Stimulated activated naive CD4-positive, alpha-beta T cell treated with Interleukin-2 at 50 U/mL for 16 hours (primary cell): ENCODE measurements around the gene MKRN1.
"Not testable (repeated sequence)": the region's sequence is repeated elsewhere in the genome, so short reads cannot be mapped to it uniquely, and the experiment has no call there.

ENCODE experiments used
- DNase-seq: peaks from one replicate; lab custom pipeline; 2025; lab: John Stamatoyannopoulos, UW

Gene MKRN1, protein sequence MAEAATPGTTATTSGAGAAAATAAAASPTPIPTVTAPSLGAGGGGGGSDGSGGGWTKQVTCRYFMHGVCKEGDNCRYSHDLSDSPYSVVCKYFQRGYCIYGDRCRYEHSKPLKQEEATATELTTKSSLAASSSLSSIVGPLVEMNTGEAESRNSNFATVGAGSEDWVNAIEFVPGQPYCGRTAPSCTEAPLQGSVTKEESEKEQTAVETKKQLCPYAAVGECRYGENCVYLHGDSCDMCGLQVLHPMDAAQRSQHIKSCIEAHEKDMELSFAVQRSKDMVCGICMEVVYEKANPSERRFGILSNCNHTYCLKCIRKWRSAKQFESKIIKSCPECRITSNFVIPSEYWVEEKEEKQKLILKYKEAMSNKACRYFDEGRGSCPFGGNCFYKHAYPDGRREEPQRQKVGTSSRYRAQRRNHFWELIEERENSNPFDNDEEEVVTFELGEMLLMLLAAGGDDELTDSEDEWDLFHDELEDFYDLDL

DNA sequence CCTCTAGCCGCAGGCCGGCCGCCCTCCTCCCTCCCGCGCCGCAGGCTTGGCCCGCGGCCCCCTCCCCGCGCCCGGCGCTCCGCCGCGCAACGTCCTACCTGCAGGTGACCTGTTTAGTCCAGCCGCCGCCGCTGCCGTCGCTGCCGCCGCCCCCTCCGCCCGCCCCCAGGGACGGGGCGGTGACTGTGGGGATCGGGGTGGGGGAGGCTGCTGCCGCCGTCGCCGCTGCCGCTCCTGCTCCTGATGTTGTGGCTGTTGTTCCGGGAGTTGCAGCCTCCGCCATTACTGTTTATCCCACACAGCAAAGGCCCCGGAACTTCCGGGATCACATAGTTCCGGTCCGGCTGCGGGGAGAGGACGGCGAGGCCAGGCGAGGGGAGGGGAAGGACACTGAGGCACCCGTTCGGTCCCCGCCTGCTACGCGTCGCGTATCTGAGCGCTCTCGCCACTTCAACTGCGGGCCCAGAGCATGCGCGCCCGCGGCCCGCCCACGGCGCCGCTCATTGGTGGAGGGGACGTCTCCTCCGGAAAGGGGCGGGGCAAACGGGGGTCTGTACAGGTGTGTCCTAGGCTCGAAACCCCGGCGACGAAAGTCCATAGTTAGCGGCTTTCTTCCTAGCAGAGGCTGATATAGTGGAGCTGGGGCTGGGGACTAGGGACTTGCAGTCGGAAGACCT is at the start of gene MKRN1:
Gene MKRN1, minus strand, starts transcription at position 444 of the 677 bp plus-strand sequence. Its CDS starts 161 bp downstream, at position 283.
- DNase-seq: peak; percentile 93

DNA sequence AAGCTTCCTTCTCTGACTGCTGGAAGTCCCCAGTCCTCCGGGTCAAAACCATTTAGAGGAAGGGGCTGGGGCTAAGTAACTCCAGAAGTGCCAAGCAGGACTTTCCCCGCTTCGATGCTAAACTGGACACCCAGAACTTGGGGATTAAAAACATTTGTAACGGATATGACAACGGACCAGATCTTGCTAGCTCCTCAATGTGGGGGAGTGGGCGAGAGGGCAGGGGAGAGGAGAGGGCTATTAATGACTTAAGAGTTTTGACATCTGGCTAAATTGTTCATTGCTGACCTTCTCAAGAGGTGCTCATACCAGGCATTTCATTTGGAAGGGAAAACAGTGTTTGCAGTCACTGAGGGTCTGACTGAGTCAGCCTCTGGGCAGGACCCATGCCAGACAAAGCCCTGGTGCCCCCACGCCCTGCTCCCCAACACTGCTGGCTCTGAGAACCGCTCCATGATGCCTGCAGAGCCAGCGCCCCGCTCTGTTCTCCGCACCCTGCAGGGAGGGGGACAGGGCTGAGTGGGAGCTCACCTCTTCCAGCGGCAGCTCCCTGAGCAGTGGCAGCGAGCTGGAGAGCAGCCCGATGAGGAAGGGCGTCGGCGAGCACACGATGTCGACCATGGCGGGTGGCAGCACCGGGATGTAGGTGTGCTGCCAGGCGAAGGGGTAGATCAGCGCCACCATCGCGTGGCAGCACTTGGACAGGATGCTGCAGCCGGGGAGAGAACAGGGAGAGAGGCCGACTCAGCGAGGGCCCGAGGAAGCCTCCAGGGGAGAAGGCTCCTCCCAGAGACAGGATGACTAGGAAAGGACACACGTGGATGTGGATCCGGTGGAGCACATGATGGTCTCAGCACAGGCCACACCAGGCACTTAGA is 47.7 kb upstream of the MKRN1 start:
- DNase-seq: no peak

DNA sequence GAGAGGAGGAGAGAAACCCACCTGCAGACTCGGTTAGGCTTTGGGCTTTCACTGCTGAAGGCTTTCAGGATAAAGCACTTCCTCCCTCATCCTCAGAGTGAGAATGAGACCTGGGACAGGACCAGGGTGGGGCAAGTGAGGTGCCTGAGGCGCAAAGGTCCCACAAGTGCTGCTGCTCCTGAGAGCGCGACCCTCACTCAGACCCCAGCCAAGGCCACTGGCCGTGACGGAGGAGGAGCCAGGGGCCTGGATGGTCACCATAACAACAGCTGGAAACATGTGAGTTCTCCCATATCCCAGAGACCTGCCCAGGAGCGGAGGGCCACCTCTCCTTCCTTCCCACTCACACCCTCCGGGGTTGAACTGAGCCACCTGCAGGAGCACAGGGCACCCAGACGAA is 46.9 kb upstream of the MKRN1 start:
- no peak for DNase-seq

DNA sequence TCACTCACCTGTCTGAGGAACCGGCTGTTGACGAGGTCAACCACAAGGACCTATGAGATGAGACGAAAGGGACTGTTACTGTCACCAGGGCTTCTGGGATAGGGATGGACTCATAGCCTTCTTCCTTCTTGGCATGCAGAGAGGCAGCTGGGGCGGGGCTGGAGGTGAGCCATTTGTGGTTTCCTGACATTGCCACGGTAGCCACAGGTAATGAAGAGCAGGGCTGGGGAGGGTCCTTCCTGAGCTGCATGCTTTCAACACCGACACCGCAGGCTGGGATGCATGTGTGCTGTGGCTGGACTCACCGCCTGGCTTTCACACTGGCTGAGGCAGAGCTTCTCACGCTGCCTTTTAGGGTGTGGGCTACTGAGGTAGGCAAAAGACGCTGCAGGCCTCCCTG is 46.4 kb upstream of the MKRN1 start:
- DNase-seq: no peak

DNA sequence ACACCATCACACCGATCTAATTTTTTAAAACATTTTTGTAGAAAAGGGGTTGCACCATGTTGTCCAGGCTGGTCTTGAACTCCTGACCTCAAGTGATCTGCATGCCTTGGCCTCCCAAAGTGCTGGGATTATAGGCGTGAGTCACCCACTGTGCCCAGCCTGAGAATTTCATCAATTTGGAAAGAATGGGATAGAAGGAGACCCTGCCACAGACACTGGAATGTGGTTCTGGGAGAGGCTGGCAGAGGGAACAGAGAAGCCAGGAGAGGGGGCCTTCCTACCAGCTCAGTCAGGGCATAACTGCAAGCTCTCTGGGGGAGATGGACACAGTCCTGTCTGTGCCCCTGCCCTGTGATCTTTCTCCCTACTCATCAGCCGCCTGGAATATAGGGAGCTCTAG is 42.1 kb upstream of the MKRN1 start:
- no peak for DNase-seq

DNA sequence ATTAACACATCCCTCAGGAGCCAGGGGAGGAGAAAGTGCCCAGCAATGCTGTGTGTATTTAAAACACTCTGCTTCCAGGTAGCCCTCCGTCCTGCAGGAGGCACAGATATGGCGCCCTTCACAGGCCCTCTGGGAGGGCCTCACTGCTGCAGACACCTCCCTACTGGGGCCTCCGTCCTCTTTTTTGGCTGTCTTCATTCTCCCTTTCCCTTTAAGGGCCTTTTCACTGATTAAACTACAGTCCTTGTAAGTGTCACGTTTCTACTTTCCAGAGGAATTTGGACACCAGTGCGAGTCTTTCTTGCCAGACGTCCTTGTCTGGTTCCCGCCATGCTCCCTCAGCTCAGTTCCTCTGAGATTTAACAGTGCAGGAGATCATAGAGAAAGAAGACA is 39.7 kb upstream of the MKRN1 start:
- DNase-seq: no peak

DNA sequence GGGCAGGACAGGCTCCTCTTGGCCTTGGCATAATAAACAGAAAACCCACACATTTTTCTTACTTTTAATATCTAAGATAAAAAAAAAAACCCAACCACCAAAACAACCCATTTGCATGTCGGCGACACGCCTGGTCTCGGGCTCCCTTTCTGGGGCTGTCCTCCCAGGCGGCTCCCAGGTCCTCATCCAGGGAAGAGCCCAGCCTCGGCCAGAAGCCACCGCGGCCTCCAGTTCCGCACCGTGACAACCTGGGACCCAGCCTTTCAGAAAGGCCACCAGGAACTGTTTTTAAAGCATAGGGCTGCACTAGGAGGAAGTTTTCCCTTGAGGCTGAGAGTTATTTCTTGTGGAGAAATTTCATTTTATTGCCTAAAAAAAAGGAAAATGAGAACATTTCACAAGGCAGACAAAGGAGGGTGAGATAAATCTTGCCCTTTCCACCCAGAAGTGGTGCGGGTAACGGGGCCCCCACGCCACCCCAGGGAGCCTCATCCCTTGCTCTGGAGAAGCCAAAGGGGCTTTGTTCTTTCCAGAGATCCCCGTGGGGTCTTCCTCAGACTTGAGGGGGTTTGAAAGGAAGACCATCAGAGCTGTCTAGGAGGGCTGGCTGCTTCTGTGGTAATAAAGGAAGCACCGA is 39.2 kb upstream of the MKRN1 start:
- no peak for DNase-seq

DNA sequence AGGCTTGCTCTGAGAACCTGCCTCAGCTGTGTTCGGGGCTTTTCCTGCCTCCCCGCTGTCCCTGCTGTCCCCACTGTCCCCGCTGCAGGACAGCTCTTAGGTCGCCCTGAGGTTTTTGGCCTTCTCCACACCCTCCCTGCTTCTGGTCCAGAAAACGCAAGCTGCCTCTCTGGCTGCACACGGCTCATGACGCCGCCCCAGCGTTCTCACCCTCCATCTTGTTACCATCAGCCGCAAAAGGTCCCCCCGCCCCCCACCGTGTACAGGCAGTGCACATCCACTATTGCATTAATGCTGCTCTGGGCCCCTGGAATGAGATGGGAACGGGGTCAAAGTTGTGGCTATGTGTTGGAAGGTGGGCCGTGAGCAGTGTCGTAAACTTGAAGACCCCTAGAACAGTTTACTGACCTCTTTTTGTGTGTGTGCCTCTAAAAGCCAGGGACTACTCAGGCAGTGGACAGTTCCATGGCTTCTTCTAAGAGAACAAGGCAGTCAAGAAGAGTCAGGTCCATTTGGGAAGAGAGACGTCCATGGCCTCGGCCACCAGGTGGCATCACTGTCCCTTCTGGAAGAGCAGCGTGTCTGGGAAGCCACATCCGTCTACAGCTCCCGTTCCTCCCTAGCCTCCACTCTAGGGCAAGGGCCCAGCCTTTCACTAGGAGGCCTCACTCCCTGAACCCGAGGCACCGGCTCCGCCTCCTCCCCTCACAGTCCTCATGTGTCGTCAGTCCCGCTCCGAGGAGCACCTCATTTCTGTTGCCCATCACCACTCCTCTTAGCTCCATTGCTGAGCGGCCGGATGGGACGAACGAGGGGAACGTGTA is 38.5 kb upstream of the MKRN1 start:
- DNase-seq: peak; percentile 29

DNA sequence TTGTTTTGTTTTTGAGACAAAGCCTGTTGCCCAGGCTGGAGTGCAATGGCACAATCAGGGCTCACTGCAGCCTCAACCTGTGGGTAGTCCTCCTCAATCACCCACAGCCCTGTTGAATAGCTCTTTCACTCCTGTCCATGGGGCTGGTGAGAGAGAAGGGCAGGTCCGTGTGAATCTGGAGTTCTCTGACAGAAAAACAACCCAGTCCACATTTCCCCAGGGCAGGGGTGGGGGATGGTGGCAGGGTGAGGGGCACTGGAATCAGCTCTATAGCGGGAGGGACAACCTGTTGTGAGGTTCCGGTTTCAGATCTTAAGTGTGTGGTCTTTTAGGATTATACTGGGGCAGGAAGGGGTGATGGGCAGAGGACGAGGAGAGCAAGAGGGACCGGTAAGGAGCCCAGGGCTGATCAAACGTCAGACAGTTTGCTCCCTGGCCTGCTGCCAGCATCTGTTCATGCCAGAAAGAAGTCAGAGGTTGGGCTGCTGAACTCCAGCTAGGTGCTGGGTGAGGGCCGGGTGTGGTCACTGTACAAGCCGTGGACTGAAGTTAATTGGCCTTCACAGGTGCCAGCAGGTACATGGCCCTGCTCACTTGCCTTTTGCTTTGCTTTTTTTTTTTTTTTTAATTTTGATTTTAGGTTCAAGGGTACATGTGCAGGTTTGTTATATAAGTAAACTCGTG is 33.2 kb upstream of the MKRN1 start:
- no peak for DNase-seq

DNA sequence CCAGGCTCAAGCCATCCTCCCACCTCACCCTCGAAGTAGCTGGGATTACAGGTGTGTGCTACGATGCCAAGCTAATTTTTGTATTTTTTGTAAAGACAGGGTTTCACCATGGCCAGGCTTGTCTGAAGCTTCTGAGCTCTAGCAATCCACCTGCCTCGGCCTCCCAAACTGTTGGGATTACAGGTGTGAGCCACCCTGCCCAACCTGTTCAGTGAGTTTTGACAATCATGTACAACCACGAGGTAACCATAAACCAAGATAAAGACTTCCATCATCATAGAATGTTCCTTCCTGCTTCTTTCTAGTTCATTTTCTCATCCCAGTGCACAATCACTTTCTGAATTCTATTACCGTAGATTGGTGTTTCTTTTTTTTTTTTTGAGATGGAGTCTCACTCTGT is 30.5 kb upstream of the MKRN1 start:
- no peak for DNase-seq

DNA sequence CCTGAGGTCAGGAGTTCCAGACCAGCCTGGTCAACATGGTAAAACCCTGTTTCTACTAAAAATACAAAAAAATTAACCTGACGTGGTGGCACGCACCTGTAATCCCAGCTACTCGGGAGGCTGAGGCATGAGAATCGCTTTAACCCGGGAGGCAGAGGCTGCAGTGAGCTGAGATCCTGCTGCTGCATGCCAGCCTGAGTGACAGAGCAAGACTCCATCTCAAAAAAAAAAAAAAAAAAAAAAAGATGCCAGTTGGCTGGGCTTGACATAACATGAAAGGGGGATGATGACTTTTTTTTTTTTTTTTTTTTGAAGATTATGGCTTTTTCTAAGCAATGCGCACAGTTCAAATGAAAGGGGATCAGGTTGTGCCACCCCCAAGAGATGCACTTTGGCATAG is 28.3 kb upstream of the MKRN1 start:
- not testable (repeated sequence) for DNase-seq

DNA sequence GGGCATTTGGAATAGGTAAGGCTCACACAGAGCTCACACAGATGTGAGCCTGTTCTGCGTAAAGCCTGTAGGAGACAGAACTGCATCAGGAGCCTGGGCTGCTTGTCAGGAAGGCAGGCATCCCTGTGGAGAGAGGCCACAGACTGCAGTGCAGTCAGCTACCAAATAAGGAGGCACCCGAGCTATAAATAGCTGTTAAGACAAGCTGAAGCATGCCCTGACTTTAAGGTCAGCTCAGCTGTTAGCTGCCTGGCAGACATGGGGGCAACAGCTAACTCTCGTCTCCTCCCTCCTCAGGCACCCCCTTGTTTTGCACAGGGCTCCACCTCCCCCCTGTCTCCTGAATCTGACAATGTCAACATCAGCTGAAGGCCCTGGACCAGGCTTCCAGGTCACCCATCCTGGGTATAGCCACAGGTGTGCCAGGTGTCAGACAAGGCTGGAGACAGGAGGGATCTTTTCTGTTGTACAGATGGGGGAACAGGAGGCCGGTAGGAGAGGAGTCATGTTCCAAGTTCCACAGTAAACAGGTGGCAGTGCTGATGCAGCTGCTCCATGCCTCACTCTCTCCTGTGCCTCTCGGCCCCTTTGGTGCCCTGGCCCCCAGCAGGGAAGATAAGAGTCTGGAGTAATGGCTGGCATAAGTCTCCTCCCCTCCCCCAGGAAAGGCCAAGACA is 27.6 kb upstream of the MKRN1 start:
- DNase-seq: no peak

DNA sequence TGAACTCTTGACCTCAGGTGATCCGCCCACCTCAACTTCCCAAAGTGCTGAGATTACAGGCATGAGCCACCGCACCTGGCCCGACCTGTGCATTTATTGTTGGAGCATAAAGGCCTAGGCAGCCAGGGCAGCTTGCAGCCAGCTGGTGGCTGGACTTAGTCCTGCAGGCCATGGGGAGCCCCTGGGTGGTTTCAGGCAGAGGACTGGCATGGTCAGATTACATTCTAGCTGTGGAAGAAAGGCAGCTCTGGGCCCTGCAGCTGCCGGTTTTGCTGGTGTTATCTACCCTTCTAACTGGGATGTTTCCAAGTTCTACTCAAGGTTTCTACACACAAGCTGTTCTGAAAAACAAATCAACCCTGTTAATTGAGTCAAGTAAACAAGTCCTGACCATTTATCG is 22.7 kb upstream of the MKRN1 start:
- DNase-seq: no peak

DNA sequence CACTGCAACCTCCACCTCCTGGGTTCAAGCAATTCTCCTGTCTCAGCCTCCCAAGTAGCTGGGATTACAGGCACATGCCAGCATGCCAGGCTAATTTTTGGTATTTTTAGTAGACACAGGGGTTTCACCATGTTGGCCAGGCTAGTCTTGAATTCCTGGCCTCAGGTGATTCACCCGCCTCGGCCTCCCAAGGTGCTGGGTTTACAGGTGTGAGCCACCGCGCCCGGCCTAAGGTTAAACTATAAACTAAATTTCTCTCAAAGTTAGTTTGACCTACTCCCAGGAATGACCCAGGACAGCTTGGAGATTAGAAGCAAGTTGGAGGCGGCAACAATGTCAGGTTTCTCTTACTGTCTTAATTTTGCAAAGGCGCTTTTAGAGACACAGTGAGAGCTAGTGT is 18.5 kb upstream of the MKRN1 start:
- DNase-seq: not testable (repeated sequence)

DNA sequence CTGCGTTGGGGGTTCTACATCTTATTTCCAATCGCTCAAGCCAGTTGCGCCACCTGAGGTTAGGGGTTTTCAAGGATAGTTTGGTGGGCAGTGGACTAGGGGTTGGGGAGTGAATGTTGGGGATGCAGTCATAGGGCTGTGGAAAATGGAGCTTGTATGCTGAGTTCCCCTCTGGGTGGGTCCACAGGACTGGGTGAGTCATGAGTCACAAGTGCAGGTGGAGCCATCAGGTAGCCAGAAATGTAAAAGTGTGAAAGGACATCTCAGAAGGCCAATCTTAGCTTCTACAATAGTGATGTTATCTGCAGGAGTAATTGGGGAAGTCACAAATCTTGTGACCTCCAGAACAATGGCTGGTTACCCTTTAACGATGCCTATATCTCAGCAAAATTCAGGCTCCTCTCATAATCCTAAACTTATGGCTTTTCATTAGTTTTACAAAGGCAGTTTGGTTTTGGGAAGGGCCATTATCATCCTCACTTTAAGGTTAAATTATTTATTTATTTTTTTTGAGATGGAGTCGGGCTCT is 18.0 kb upstream of the MKRN1 start:
- no peak for DNase-seq

DNA sequence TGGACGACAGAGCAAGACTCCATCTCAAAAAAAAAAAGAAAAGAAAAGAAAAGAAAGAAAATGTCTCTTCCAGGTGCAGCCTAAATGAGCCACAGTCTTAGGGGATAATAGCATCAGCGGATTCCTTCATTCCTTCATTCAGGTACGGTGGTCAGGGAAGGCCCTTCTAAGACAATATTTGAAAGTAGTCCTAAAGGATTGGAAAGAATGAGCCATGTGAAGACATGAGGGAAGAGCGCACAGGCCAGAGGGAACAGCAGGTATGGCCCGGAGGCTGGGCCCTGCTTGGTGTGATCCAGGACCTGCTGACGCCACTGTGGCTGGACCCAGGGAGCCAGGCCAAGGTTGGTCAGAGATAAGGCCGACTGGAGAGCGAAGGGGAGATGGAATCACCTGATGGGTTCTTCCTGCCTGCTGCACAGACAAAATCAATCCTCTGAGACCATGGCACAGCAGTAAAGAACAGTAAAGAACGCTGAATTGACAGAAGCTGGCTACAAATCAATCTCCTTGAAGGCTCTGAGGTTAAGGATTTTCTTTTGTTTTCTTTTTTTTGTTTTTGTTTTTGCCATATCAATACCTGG is 16.3 kb upstream of the MKRN1 start:
- no peak for DNase-seq

DNA sequence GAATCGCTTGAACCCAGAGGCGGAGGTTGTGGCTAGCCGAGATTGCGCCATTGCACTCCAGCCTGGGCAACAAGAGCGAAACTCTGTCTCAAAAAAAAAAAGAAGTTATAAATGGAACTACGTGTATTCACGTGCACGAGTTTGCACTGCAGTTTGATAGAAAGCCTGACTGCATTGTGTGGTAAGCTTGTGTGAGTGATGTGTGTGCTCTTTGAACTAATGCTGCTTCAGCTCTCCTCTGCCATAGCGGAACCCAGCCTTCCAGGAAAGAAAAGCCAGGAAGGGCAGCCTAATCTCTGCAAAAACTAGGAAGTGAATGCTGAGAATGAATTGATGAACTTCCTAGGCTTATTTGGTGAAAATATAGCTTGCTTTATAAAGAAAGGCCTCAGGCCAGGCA is 15.6 kb upstream of the MKRN1 start:
- DNase-seq: no peak

DNA sequence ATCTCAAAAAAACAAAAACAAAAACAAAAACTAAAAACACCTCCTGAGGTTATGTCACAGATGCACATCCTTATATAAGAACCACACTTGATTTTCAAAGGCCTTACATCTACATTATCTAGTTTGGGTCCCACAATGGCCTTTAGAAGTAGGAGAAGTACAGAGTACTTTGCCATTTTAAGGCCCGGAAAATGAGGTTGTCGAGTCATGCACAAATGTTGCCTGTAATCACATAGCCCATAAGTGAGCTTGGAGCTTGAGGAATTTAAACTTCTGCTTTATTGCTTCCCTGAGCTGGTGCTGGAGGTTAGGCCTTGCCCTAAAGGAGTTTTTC is 9.7 kb upstream of the MKRN1 start:
- no peak for DNase-seq

DNA sequence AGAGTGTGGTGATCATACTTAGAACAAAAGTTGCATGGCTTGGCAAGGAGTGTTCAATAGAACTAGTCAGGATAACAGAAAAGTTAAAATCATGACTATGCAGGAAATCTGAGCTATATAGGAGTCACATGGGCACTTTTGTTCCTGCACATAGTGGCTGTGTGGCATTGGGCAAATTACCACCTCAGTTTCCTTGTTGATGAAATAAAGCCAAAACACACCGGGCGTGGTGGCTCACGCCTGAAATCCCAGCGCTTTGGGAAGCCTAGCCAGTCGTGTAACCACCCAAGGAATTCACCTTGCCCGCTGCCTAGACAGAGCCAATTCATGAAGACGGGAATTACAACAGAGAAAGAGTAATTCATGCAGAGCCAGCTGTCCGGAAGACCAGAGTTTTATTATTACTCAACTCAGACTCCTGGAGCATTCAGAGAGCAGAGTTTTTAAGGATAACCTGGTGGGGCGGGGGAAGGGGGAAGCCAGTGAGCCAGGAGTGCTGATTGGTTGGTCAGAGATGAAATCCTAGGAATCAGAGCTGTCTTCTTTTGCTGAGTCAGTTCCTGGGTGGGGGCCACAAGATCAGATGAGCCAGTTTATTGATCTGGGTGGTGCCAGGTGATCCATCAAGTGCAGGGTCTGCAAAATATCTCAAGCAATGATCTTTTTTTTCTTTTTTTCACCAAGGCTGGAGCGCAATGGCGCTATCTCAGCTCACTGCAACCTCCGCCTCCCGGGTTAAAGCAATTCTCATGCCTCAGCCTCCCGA is 6.4 kb upstream of the MKRN1 start:
- DNase-seq: no peak
